LNCaP clone FGC (cell line): ENCODE data around the gene PLAU.
"Not testable (repeated sequence)": the region's sequence is repeated elsewhere in the genome, so short reads cannot be mapped to it uniquely, and the experiment has no call there.

Experiments used
- DNase-seq: peaks from one replicate; pipeline ENCODE4 v3.0.0-alpha.2; 2011; ENCODE audit warnings: low read depth
- H3K4me3 ChIP-seq: 2 replicates; pipeline ENCODE4 v1.5.1; 2011; ENCODE audit warnings: mild to moderate bottlenecking, low read depth, low read length, control low read depth
- TF ChIP-seq, protein P1 (sequence below): IDR thresholded peaks from 2 replicates; pipeline ENCODE4 v1.5.1; 2012; ENCODE audit warnings: mild to moderate bottlenecking; ENCODE audit not compliant: control insufficient read depth, insufficient read depth; ENCODE audit errors: extremely low read depth

PLAU gene

DNA sequence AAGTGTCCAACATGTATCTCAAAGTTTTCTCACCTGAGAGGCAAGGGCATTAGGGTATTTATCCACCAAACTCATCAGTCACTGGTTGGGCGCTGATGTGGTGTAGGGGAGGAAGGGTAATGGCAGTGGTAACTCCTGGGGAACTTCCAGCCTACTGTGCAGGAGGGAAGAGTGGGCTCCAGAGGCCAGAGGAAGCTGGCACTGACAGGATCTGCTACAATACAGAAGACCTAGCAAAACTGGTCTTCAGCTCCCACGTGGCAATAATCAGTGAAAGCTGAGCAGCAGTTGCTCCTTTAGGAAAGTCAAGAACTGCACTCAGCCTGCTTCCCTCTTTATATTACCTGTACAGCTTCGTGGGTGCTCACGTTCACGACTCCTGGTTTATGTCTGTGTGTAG lies 19.4 kb upstream of the PLAU start:
- TF ChIP-seq, protein P1, sequence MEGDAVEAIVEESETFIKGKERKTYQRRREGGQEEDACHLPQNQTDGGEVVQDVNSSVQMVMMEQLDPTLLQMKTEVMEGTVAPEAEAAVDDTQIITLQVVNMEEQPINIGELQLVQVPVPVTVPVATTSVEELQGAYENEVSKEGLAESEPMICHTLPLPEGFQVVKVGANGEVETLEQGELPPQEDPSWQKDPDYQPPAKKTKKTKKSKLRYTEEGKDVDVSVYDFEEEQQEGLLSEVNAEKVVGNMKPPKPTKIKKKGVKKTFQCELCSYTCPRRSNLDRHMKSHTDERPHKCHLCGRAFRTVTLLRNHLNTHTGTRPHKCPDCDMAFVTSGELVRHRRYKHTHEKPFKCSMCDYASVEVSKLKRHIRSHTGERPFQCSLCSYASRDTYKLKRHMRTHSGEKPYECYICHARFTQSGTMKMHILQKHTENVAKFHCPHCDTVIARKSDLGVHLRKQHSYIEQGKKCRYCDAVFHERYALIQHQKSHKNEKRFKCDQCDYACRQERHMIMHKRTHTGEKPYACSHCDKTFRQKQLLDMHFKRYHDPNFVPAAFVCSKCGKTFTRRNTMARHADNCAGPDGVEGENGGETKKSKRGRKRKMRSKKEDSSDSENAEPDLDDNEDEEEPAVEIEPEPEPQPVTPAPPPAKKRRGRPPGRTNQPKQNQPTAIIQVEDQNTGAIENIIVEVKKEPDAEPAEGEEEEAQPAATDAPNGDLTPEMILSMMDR = no peak
- DNase-seq = no peak
- no peak overlapping the region for H3K4me3 ChIP-seq

DNA sequence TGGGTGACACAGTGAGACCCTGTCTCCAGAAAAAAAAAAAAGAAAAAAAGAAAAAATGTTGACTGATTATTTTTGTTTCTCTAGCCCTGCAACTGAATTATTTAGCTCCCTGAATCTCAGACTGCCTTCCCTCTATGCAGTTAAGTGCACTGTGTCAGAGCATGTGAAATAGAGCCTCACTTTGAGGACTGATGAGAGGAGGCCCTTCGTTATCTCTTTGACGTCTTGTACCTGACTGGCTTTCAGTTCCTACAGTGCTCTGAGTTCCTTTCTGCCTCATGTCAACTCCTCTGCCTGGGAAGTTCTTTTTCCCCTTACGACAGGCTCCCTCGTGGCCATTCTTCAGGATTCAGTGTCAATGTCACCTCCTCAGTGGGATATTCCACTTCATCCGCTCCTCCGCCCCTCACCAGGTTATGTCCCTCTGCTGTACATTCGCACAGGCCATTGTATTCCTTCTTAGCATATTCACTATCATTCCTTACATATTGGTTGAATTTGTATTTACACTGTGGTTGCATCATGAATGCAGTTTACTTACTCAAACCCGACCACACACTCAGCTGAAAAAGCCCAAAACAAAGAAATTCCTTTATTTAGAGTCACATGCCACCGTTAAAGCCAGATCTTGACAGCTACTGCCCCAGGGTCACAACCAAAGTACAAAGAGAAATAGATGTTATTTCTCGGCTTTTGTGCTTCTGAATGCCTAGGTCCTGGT lies 18.5 kb upstream of the PLAU start:
- TF ChIP-seq, protein P1 = no peak

DNA sequence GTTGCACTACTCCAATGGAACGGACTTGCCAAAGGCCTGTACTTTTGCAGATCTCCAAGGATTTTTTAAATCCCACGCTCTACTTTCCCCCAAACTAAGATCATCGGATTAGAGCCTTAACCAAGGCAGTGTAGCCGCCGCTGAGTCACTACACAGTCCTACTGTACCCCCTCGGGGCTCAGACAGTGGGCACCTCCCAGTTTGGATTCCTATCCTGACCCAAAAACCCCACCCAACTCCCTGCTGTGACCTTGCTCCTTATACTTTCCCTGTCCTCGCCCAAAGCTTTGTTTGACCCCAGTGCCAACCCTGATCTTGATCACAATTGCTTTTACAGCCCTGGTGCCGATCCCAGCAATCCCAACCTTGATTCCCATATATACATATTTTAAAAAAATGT lies 17.5 kb upstream of the PLAU start:
- no peak for DNase-seq
- TF ChIP-seq, protein P1 = no peak
- no peak overlapping the region for H3K4me3 ChIP-seq

More for the DNA sequence above, 18.5 kb upstream of the PLAU start:
- no peak overlapping the region for H3K4me3 ChIP-seq
- DNase-seq = no peak

DNA sequence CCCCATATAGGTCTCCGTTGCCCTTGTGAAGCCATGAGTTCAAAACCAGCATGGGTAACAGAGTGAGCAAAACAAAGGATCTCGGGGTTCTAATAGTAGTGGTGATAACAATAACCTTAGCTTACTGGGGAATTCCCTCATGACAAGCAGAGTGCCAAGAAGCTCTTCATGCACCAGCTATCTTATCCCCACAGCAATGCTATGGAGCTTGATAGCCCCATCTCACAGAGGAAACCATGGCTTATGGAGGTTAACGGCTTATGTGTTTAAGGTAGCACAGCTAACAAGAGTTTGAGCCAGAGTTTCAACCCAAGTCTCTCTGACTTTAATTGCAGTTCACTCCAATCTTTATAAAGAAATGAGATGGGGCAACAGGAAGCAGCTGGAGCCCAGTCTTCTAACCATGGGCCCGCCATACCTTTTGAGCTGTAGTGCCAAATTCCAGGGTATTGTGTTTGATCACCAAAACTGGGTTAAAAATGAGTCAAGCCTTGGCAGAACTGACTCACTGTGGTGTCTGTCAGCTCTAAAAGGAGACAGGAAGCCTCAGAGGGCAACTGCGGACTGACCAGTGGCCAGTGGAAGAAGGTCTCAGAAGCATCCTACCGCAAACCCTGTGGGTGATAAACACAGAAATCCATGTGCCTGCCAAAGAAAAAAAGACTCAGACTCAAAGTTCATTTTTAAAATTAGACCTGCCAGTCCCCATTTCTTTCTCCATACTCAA lies 16.5 kb upstream of the PLAU start:
- TF ChIP-seq, protein P1 = no peak
- no peak overlapping the region for H3K4me3 ChIP-seq
- DNase-seq = no peak

DNA sequence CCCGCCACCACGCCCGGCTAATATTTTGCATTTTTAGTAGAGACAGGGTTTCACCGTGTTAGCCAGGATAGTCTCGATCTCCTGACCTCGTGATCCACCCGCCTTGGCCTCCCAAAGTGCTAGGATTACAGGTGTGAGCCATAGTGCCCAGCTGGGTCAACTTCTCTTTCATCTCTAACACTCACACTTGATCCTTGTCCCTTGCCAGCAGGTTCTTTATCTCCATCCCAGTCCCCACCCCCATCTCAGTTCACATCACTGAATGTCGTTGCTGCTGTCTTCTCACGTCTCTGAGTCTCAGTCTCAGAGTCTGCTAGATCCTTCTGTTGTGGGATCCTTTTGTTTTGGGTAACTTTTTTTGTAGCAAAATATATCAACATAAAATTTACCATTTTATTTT lies 15.6 kb upstream of the PLAU start:
- H3K4me3 ChIP-seq = not testable (repeated sequence)

DNA sequence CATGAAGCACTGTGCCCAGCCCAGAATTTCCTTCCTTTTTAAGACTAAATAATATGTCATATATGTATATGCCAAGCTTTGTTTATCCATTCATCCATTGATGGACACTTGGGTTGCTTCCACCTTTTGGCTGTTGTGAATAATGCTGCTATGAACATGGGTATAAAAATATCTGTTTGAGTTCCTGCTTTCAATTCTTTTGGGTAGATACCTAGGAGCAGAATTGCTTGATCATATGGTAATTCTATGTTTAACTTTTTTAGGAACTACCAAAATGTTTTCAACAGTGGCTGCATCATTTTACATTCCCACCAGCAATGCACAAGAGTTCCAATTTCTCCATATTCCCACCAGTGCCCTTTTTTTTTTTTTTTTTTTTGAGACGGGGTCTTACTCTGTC lies 13.2 kb upstream of the PLAU start:
- no peak overlapping the region for H3K4me3 ChIP-seq
- no peak for DNase-seq
- TF ChIP-seq, protein P1 = no peak

More for the DNA sequence above, 15.6 kb upstream of the PLAU start:
- DNase-seq = not testable (repeated sequence)

DNA sequence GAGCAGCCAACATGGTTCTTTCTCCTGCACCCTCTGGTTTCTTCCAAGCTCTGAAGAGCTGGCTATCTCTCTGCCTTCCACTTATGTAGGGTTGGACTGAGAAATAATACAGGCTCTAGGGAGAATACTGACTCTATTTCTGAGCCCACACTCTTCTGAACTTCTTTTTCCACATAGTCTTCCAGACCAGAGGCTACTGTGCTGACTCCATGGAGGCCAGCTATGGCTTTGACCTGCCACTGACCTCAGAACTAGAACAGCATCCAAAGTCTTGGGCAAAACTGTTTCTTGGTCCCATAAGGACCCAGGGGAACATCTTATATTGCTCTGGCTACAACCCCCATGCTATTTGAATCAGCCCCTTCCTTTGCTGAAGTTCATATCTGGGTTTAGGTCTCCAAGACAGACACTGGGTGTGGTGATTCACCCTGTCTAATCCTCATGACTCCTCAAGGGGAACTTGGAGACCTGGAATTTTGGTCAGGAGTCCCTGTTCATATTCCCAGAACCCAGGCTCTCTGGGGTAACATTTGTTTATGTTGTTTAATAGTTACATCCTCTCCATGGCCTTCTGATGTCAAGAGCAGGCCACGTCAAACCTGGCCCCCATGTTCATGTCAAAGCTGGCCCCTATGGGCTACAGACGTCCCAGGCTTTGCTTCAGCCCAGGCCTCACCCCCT lies 12.1 kb upstream of the PLAU start:
- H3K4me3 ChIP-seq = no peak overlapping the region
- TF ChIP-seq, protein P1 = no peak
- DNase-seq = no peak
